Epithelial cell of proximal tubule (primary cell): Measurements from ENCODE around the gene SAMD4A. TPM values are rescaled to one million over a fixed set of nuclear protein-coding genes. Genes with fewer than 3 reads are reported as not detected.

Experiments used
- DNase-seq: peaks from one replicate; pipeline ENCODE4 v3.0.0-alpha.2; 2011; ENCODE audit warnings: low read depth
- H3K4me3 ChIP-seq: 2 replicates; pipeline ENCODE4 v1.5.1; 2011; ENCODE audit warnings: low read depth, mild to moderate bottlenecking, low read length
- CTCF ChIP-seq: conservative IDR thresholded peaks from 2 replicates; pipeline ENCODE4 v1.5.1; 2012; ENCODE audit warnings: low read depth, mild to moderate bottlenecking, low read length
- total RNA-seq: library from RNA; depleted of rRNA; stranded (reverse); fragments of >200 nt; gene quantifications from 2 replicates; pipeline ENCODE4 v1.2.3, GENCODE V29; 2015

The SAMD4A gene
- total RNA-seq, 1 donor from 2014 or later: 18.9 TPM

GRCh38 chr14:54652605-54653052, 85.7 kb downstream of the SAMD4A start:
- H3K4me3 ChIP-seq: peak overlapping the region; percentile 48
- no peak for DNase-seq
- no peak for TF ChIP-seq CTCF

GRCh38 chr14:54653712-54654469, 87.0 kb downstream of the SAMD4A start:
- no peak for DNase-seq
- no peak for TF ChIP-seq CTCF
- H3K4me3 ChIP-seq: peak overlapping the region; percentile 5

- DNase-seq: no peak
- H3K4me3 ChIP-seq: no peak overlapping the region
- no peak for TF ChIP-seq CTCF
Measured at GRCh38 chr14:54654605-54655004, 87.7 kb downstream of the SAMD4A start.

- no peak for TF ChIP-seq CTCF
- DNase-seq: no peak
- no peak overlapping the region for H3K4me3 ChIP-seq
Measured at GRCh38 chr14:54658836-54659235, 91.9 kb downstream of the SAMD4A start.

- no peak overlapping the region for H3K4me3 ChIP-seq
- TF ChIP-seq CTCF: no peak
- no peak for DNase-seq
Measured at GRCh38 chr14:54659365-54659764, 92.4 kb downstream of the SAMD4A start.

GRCh38 chr14:54660604-54661111, 93.7 kb downstream of the SAMD4A start:
- TF ChIP-seq CTCF: no peak
- H3K4me3 ChIP-seq: no peak overlapping the region
- no peak for DNase-seq
